ENCODE data around the gene FGL2.

The FGL2 gene

GRCh38 chr7:77199013-77199966, at the start of gene FGL2:
Gene FGL2 (minus strand): TSS chr7:77199819. CDS start chr7:77199793, 26 bp downstream.
- in situ Hi-C loops (cut with MboI; ENCODE audit: low pct_unique_long_range_greater_than_20kb, low sequenced_read_pairs, unreplicated experiment) = no loop called here
- DNase-seq (ENCODE audit: low spot score) = no peak
- no peak for TF ChIP-seq CTCF (IDR thresholded peaks at IDR 0.05; ENCODE audit: extremely low read depth, insufficient read depth, missing control alignments)

- in situ Hi-C loops (cut with MboI; ENCODE audit: low pct_unique_long_range_greater_than_20kb, low sequenced_read_pairs, unreplicated experiment) = loop anchor here (5.0 kb wide), 1 partner anchor 84 kb away; no protein-coding TSS in a partner anchor
These were observed 48.5 kb upstream of the FGL2 start for GRCh38 chr7:77248154-77248553.

GRCh38 chr7:77247206-77247850, 47.7 kb upstream of the FGL2 start:
- peak; percentile 73 for DNase-seq (ENCODE audit: low spot score)
- in situ Hi-C loops (cut with MboI; ENCODE audit: low pct_unique_long_range_greater_than_20kb, low sequenced_read_pairs, unreplicated experiment) = loop anchor here (5.0 kb wide), 1 partner anchor 85 kb away; no protein-coding TSS in a partner anchor
- TF ChIP-seq CTCF (IDR thresholded peaks at IDR 0.05; ENCODE audit: extremely low read depth, insufficient read depth, missing control alignments) = peak; percentile 70

More at GRCh38 chr7:77248154-77248553, 48.5 kb upstream of the FGL2 start:
- no peak for TF ChIP-seq CTCF (IDR thresholded peaks at IDR 0.05; ENCODE audit: extremely low read depth, insufficient read depth, missing control alignments)
- no peak for DNase-seq (ENCODE audit: low spot score)

GRCh38 chr7:77246026-77246640, 46.5 kb upstream of the FGL2 start:
- no peak for DNase-seq (ENCODE audit: low spot score)
- in situ Hi-C loops (cut with MboI; ENCODE audit: low pct_unique_long_range_greater_than_20kb, low sequenced_read_pairs, unreplicated experiment) = loop anchor here (5.0 kb wide), 1 partner anchor 86 kb away; no protein-coding TSS in a partner anchor
- no peak for TF ChIP-seq CTCF (IDR thresholded peaks at IDR 0.05; ENCODE audit: extremely low read depth, insufficient read depth, missing control alignments)

GRCh38 chr7:77245015-77245755, 45.6 kb upstream of the FGL2 start:
- in situ Hi-C loops (cut with MboI; ENCODE audit: low pct_unique_long_range_greater_than_20kb, low sequenced_read_pairs, unreplicated experiment) = loop anchor here (5.0 kb wide), 1 partner anchor 87 kb away; no protein-coding TSS in a partner anchor
- no peak for TF ChIP-seq CTCF (IDR thresholded peaks at IDR 0.05; ENCODE audit: extremely low read depth, insufficient read depth, missing control alignments)
- no peak for DNase-seq (ENCODE audit: low spot score)

All from GM13977 (cell line).